H9 (cell line): Measurements from ENCODE around the gene DCLK2. TPM values are rescaled to one million over a fixed set of nuclear protein-coding genes. Genes with fewer than 3 reads are reported as not detected.

Experiments used
- DNase-seq: peaks from one replicate; pipeline ENCODE4 v3.0.0-alpha.2; 2017
- H2AFZ ChIP-seq: one replicate; pipeline ENCODE4 v1.6.1; 2013; ENCODE audit warnings: mild to moderate bottlenecking, low read length, control low read depth, moderate library complexity
- H2AK5ac ChIP-seq: 2 replicates; pipeline ENCODE4 v1.6.1; 2013; ENCODE audit warnings: low read length, control low read depth, mixed read lengths; ENCODE audit not compliant: insufficient read length
- H2BK120ac ChIP-seq: one replicate; pipeline ENCODE4 v1.6.1; 2013; ENCODE audit warnings: low read depth, mild to moderate bottlenecking, low read length, control low read depth, inconsistent platforms; ENCODE audit not compliant: poor library complexity, severe bottlenecking
- H2BK12ac ChIP-seq: 2 replicates; pipeline ENCODE4 v1.6.1; 2013; ENCODE audit warnings: low read length, control low read depth, mixed read lengths, low read depth; ENCODE audit not compliant: insufficient read length
- H2BK15ac ChIP-seq: 2 replicates; pipeline ENCODE4 v1.6.1; 2013; ENCODE audit warnings: low read depth, low read length, control low read depth
- H2BK20ac ChIP-seq: one replicate; pipeline ENCODE4 v1.6.1; 2013; ENCODE audit warnings: low read depth, mild to moderate bottlenecking, low read length, control low read depth, inconsistent platforms; ENCODE audit not compliant: poor library complexity, severe bottlenecking
- H2BK5ac ChIP-seq: 2 replicates; pipeline ENCODE4 v1.6.1; 2013; ENCODE audit warnings: low read length, control low read depth, mixed read lengths; ENCODE audit not compliant: insufficient read length
- H3K14ac ChIP-seq: 2 replicates; pipeline ENCODE4 v1.6.1; 2013; ENCODE audit warnings: low read length, control low read depth; ENCODE audit not compliant: insufficient read depth
- H3K18ac ChIP-seq: 2 replicates; pipeline ENCODE4 v1.6.1; 2013; ENCODE audit warnings: low read depth, mild to moderate bottlenecking, mixed read lengths, low read length, control low read depth; ENCODE audit not compliant: insufficient read length
- H3K23ac ChIP-seq: 2 replicates; pipeline ENCODE4 v1.6.1; 2013; ENCODE audit warnings: low read length, control low read depth, mixed read lengths, low read depth; ENCODE audit not compliant: insufficient read length
- H3K23me2 ChIP-seq: 2 replicates; pipeline ENCODE4 v1.6.1; 2013; ENCODE audit warnings: low read depth, mild to moderate bottlenecking, mixed read lengths, low read length, control low read depth; ENCODE audit not compliant: insufficient read length, poor library complexity, severe bottlenecking
- H3K27ac ChIP-seq: 2 replicates; pipeline ENCODE4 v1.5.1; 2013; ENCODE audit warnings: low read length, control low read depth, mixed read lengths, low read depth; ENCODE audit not compliant: insufficient read length
- H3K27me3 ChIP-seq: 2 replicates; pipeline ENCODE4 v1.6.1; 2013; ENCODE audit warnings: low read length, control low read depth, inconsistent platforms; ENCODE audit not compliant: insufficient read depth
- H3K4ac ChIP-seq: 2 replicates; pipeline ENCODE4 v1.6.1; 2013; ENCODE audit warnings: low read depth, mild to moderate bottlenecking, control low read depth, inconsistent platforms, low read length, moderate library complexity
- H3K4me1 ChIP-seq: 2 replicates; pipeline ENCODE4 v1.6.1; 2013; ENCODE audit warnings: low read length, control low read depth, inconsistent platforms; ENCODE audit not compliant: insufficient read depth
- H3K4me2 ChIP-seq: 2 replicates; pipeline ENCODE4 v1.6.1; 2013; ENCODE audit warnings: low read length, control low read depth, mixed read lengths; ENCODE audit not compliant: insufficient read length, insufficient read depth
- H3K56ac ChIP-seq: 2 replicates; pipeline ENCODE4 v1.6.1; 2013; ENCODE audit warnings: low read depth, mild to moderate bottlenecking, mixed read lengths, low read length, control low read depth; ENCODE audit not compliant: insufficient read length
- H3K79me1 ChIP-seq: 2 replicates; pipeline ENCODE4 v1.6.1; 2013; ENCODE audit warnings: low read depth, mild to moderate bottlenecking, moderate library complexity, low read length, control low read depth, inconsistent platforms; ENCODE audit not compliant: insufficient read depth, poor library complexity, severe bottlenecking
- H3K79me2 ChIP-seq: 2 replicates; pipeline ENCODE4 v1.6.1; 2013; ENCODE audit warnings: low read length, control low read depth, inconsistent platforms; ENCODE audit not compliant: insufficient read depth
- H3K9ac ChIP-seq: 2 replicates; pipeline ENCODE4 v1.6.1; 2013; ENCODE audit warnings: low read length, control low read depth, mixed read lengths; ENCODE audit not compliant: insufficient read length; ENCODE audit errors: extremely low read depth
- H3K9me3 ChIP-seq: one replicate; pipeline ENCODE4 v1.6.1; 2013; ENCODE audit warnings: low read depth, low read length, inconsistent platforms; ENCODE audit not compliant: control insufficient read depth
- H3T11ph ChIP-seq: one replicate; pipeline ENCODE4 v1.6.1; 2013; ENCODE audit warnings: mild to moderate bottlenecking, low read length, control low read depth, inconsistent platforms
- H4K20me1 ChIP-seq: one replicate; pipeline ENCODE4 v1.6.1; 2013; ENCODE audit not compliant: control insufficient read depth, insufficient read length, insufficient read depth
- H4K5ac ChIP-seq: 2 replicates; pipeline ENCODE4 v1.6.1; 2013; ENCODE audit warnings: low read depth, mild to moderate bottlenecking, mixed read lengths, low read length, control low read depth; ENCODE audit not compliant: insufficient read length
- H4K8ac ChIP-seq: replicated peaks from 2 replicates; pipeline ENCODE4 v1.6.1; 2013; ENCODE audit warnings: low read length, control low read depth, mixed read lengths, low read depth; ENCODE audit not compliant: insufficient read length
- H4K91ac ChIP-seq: 2 replicates; pipeline ENCODE4 v1.6.1; 2013; ENCODE audit warnings: low read depth, mild to moderate bottlenecking, moderate library complexity, mixed read lengths, low read length, control low read depth; ENCODE audit not compliant: insufficient read length
- H3K27ac Mint-ChIP-seq, 3 experiments: 2 replicates in 2 of 3; 3 replicates in 1 of 3; pipeline ENCODE4 v1.8.0; 2020 to 2021; ENCODE audit warnings: mixed read lengths in 3 of 3, mild to moderate bottlenecking in 1 of 3, moderate library complexity in 1 of 3
- H3K27me3 Mint-ChIP-seq: 2 replicates; pipeline ENCODE4 v1.8.0; 2021; ENCODE audit warnings: low read depth, mild to moderate bottlenecking, moderate library complexity, mixed read lengths
- H3K36me3 Mint-ChIP-seq, 3 experiments: 2 replicates in 2 of 3; 3 replicates in 1 of 3; pipeline ENCODE4 v1.8.0; 2020 to 2021; ENCODE audit warnings: low read depth in 3 of 3, mixed read lengths in 3 of 3; ENCODE audit not compliant: insufficient read depth in 1 of 3
- H3K4me1 Mint-ChIP-seq, 2 experiments: 2 replicates each; pipeline ENCODE4 v1.8.0; 2020; ENCODE audit warnings: mixed read lengths in 2 of 2
- H3K4me3 Mint-ChIP-seq, 2 experiments: 2 replicates in 1 of 2; 3 replicates in 1 of 2; pipeline ENCODE4 v1.8.0; 2020 to 2021; ENCODE audit warnings: mild to moderate bottlenecking in 2 of 2, mixed read lengths in 2 of 2, moderate library complexity in 1 of 2
- H3K9me3 Mint-ChIP-seq, 2 experiments: 2 replicates in 1 of 2; 3 replicates in 1 of 2; pipeline ENCODE4 v1.8.0; 2020; ENCODE audit warnings: mild to moderate bottlenecking in 2 of 2, mixed read lengths in 2 of 2, moderate library complexity in 1 of 2
- CTCF ChIP-seq: fragments of 200-600 bp; sonication (generic); conservative IDR thresholded peaks from 3 replicates; pipeline ENCODE4 v1.8.0; 2021; ENCODE audit warnings: antibody characterized with exemption, mild to moderate bottlenecking
- WGBS: extraction: QIAGEN DNeasy Blood & Tissue Kit; methylation state at CpG from one replicate; pipeline ENCODE4 v1.1.7; 2013; ENCODE audit warnings: missing lambda C conversion rate, low lambda C conversion rate, mixed read lengths; ENCODE audit not compliant: insufficient read length; ENCODE audit errors: extremely low coverage; 5-methylcytosine and 5-hydroxymethylcytosine counted together
- total RNA-seq: library from RNA; stranded (reverse); gene quantifications from 2 replicates; pipeline ENCODE4 v1.2.1, GENCODE V29; 2021

The DCLK2 gene
- total RNA-seq, 1 experiment from 2014 or later = 0.33 TPM

DNA sequence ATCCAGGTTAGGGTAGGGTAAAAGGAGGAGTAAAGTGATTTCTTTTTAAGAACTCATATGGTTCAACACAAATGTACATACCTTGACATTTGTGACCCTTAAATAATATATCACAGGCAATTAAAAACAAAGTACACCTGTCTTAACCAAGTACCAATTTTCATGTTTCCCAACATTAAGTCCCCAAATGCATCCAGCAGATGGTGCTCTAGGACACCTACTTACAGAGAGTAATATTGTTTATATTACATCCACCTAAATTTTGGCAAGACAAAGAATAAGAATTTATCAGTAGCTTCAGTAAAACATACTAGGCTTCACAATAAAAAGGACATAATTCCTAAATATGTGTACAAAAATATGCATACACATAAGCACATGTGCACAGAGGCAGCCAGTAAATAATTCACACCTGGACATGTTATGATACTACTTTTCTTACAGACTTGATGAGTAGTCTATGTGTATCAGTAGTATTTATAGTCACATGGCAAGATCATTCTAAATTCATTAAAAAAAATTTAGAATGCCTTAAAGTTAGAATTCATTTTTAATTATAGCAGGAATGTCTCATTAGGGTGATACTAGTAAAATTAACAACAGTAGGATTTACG is 219.7 kb downstream of the DCLK2 start:
- H2AK5ac ChIP-seq = no peak overlapping the region
- no peak overlapping the region for H3K14ac ChIP-seq
- H3K4me2 ChIP-seq = no peak overlapping the region
- no peak overlapping the region for H4K91ac ChIP-seq
- no peak overlapping the region for H3T11ph ChIP-seq
- no peak overlapping the region for H3K27ac ChIP-seq
- H3K9me3 ChIP-seq = no peaks in the 10 kb centered on the region
- Mint-ChIP-seq H3K27ac (no peak overlapping the region; a peak in 1 of 7 replicates), H3K4me3 (no peak overlapping the region), H3K4me1 (no peaks in the 10 kb centered on the region), H3K36me3 (no peaks in the 10 kb centered on the region), H3K27me3 (no peaks in the 10 kb centered on the region), H3K9me3 (no peaks in the 10 kb centered on the region)
- no peak overlapping the region for H2BK5ac ChIP-seq
- no peaks in the 10 kb centered on the region for H3K4me1 ChIP-seq
- TF ChIP-seq CTCF = peak; percentile 81
- H3K4ac ChIP-seq = no peak overlapping the region
- WGBS = no CpG with 5 or more reads among the region's 1 CpG
- no peak overlapping the region for H2BK12ac ChIP-seq
- H2BK120ac ChIP-seq = no peak overlapping the region
- no peak overlapping the region for H2AFZ ChIP-seq
- H4K20me1 ChIP-seq = no peaks in the 10 kb centered on the region
- no peaks in the 10 kb centered on the region for H3K27me3 ChIP-seq
- no peak overlapping the region for H3K18ac ChIP-seq
- H3K23ac ChIP-seq = no peak overlapping the region
- no peak for DNase-seq
- no peak overlapping the region for H3K9ac ChIP-seq
- H3K23me2 ChIP-seq = no peaks in the 10 kb centered on the region
- H4K5ac ChIP-seq = no peak overlapping the region
- no peak overlapping the region for H4K8ac ChIP-seq
- H3K79me2 ChIP-seq = no peaks in the 10 kb centered on the region
- H3K56ac ChIP-seq = no peak overlapping the region
- no peak overlapping the region for H2BK20ac ChIP-seq
- no peak overlapping the region for H2BK15ac ChIP-seq
- no peaks in the 10 kb centered on the region for H3K79me1 ChIP-seq
